OCI-LY7 (cell line): ENCODE measurements around the gene POLR1C.

Experiments
- EZH2phosphoT487 ChIP-seq: fragments of 200-600 bp; sonication (generic); IDR thresholded peaks from 2 replicates; pipeline ENCODE4 v1.6.1; 2018; ENCODE audit warnings: low read depth, borderline replicate concordance, mild to moderate bottlenecking, mixed run types, antibody characterized with exemption, low read length, moderate library complexity, mixed read lengths
- TF ChIP-seq, protein P1 (sequence below): fragments of 200-600 bp; sonication (generic); conservative IDR thresholded peaks from 2 replicates; pipeline ENCODE4 v1.5.1; 2014; ENCODE audit warnings: mild to moderate bottlenecking, antibody characterized with exemption, low read length, moderate library complexity, mixed read lengths

DNA sequence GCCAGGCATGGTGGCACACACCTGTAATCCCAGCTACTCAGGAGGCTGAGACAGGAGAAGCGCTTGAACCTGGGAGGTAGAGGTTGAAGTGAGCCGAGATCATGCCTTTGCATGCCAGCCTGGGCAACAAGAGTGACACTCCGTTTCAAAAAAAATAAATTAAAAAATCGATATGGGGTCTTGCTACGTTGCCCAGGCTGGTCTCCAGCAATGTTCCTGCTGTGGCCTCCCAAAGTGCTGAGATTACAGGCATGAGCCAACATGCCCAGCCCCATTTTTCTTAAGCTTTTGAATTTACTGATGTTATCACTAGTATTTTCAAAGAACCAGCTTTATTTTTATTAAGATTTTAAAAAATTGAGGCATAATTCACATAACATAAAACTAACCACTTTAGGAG lies 23.6 kb downstream of the POLR1C start:
- TF ChIP-seq, protein P1, sequence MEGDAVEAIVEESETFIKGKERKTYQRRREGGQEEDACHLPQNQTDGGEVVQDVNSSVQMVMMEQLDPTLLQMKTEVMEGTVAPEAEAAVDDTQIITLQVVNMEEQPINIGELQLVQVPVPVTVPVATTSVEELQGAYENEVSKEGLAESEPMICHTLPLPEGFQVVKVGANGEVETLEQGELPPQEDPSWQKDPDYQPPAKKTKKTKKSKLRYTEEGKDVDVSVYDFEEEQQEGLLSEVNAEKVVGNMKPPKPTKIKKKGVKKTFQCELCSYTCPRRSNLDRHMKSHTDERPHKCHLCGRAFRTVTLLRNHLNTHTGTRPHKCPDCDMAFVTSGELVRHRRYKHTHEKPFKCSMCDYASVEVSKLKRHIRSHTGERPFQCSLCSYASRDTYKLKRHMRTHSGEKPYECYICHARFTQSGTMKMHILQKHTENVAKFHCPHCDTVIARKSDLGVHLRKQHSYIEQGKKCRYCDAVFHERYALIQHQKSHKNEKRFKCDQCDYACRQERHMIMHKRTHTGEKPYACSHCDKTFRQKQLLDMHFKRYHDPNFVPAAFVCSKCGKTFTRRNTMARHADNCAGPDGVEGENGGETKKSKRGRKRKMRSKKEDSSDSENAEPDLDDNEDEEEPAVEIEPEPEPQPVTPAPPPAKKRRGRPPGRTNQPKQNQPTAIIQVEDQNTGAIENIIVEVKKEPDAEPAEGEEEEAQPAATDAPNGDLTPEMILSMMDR, result no peak
- no peak for TF ChIP-seq EZH2phosphoT487
